Measurements from ENCODE around the gene GJC1.
"Not testable (repeated sequence)": the region's sequence is repeated elsewhere in the genome, so short reads cannot be mapped to it uniquely, and the experiment has no call there.

Gene GJC1

DNA sequence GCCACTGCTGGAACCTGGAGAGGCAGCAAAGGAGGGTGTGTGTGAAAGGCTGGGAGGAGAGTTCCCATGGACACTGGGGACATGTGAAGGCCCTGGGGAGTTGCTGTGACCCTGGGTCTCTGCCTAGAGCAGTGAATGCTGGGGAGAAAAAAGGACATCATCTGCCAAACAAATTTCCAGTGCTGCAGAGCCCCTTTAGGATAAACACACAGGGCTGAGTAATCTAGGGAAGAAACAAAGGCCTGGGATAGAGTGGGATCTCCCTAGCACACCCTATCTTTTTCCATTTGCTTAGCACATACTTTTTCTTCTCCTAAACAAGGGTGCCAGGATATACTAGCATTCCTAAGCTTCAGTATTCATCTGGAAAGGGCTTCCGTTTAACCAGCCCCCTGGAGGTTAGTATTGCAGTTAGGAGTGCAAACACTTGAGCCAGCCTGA lies 14.3 kb upstream of the GJC1 start:
- DNase-seq (ENCODE audit: low read depth in 2 of 2): no peak

DNA sequence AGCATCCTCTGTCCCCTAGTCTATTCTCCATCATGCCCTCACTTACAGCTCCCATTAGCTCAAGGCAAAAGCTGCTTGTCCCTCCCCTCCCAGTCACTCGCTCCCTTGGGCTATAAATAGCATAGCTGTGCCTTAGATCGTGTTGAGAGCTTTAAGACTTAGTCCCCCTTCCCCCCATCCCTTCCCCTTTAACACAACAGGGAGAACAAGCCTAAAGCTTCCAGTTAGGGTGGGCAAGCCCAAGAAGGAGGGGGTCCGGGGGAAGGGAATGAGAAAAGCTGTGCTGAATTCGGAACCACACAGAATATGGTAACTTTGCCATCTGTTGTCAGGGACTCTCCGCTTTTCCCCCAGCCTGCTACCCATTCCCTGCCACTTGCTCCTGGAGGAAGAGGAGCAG lies 12.7 kb upstream of the GJC1 start:
- no peak for DNase-seq (ENCODE audit: low read depth in 2 of 2)

DNA sequence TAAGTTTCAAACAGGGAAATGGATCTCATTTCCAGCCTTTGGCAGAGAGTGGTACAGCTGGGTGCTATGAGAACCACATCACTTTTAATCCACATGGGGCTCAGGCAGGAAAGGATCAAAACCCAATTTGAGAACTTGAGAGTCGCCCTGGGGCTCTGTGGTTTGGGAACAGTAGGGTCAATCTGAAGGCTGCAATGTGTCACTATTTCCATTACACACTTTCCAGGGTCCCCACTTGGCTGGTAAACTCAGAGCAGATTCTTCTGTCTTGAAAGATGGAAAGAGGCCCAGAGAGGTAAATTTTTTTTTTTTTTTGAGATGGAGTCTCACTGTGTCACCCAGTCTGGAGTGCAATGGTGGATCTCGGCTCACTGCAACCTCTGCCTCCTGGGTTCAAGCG lies 10.8 kb upstream of the GJC1 start:
- DNase-seq (ENCODE audit: low read depth in 2 of 2): no peak

DNA sequence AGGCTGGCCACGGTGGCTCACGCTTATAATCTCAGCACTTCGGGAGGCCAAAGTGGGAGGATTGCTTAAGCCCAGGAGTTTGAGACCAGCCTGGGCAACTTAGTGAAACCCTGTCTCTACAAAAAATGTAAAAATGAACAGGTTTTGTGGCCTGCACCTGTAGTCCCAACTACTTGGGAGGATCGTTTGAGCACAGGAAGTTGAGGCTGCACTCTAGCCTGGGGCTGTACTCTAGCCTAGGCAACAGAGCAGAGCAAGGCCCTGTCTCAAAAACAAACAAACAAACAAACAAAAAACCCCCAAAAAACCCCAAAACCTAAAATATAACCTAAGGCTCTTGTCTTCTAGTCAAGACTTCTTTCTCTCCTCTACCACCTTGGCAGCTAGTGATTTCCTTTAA lies 10.2 kb upstream of the GJC1 start:
- no peak for DNase-seq (ENCODE audit: low read depth in 2 of 2)

DNA sequence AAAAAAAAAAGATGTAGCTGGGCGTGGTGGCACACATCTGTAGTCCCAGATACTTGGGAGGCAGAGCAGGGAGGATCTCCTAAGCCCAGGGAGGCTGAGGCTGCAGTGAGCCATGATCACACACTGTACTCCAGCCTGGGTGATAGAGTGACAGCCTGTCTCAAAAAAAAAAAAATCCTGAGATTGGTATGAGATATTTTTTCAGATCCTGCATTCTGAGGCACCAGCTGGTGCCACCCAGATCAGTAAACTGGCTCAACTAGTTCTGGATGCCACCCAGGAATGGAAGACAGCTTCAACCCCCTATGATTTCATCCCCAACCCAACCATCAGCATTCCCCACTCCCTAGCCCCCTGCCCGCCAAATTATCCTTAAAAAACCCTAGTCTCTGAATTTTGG lies 7.1 kb upstream of the GJC1 start:
- no peak for DNase-seq (ENCODE audit: low read depth in 2 of 2)

DNA sequence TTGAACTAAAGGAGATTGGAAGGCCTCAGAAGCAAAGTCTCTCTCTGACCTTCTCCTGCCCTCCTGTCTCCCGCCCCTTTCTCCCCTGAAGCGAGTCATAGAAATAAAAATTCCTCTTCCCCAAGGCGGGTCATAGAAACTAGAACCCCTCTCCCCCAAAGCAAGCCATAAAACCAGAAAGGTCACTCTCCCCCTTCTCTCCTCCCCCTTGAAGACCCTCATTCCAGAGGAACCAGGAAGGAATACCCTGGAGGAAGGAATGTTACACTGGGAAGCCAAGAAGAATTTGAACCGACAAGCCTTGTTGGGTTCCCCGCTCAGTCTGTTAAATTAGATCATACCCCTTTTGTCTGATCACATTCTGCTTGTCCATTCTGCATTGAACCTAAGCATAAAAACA lies 2.7 kb upstream of the GJC1 start:
- DNase-seq (ENCODE audit: low read depth in 2 of 2): no peak

DNA sequence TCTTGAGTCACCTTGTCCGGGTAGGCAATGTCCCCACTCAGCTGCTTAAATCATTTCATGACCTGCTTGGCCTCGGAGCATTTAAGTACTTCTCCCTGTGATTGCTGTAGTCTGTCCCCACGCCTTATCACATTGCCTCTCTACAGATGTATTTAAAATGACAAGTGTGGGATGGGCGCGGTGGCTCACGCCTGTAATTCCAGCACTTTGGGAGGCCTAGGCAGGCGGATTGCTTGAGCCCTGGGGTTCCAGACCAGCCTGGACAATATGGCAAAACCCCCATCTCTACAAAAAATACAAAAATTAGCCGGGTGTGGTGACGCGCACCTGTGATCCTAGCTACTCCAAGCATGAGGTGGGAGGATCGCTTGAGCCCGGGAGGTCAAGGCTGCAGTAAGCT lies 1.3 kb upstream of the GJC1 start:
- no peak for DNase-seq (ENCODE audit: low read depth in 2 of 2)

DNA sequence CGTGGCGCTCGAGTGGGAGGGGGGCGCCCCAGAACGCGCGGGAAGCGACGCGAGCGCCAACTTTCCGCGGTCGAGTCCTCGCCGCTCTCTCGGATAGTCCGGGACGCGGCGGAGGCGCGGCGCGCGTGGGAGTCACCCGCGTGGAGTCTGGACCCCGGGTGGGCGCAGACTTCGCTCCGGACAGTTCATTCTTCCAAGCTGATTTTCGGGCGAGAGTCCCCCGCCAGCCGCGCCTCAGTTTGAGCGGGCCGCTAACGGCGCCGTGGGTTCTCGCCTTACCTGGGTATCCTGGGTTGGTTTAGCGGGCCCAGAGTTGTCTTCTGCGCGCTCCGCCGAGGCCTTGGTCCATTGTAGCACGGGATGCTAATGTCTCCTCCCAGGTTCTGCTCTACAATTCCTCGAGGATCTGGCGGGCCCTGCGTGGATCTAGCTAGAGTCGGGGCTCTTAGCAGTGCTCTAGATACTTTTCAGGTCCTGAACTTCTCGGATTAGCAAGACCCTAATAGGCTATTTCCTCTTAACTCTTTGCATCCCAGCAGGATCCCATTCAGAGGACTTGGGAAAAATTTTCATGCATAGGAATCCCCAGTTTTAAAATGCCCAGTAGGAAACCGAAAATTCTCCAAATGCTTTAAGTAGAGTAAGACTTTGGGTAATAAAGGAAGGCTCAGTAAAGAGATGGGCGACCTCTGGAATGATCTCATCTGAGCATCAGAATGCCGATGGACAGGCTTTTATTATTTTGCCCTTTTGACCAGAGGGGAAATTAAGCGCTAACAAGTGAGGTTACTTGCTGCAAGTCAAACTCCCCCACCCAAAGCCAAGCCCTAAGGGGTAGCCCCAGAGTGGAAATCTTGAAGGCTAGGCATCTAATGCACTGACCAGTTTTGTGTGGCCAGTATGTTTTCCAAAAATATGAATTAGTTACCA lies 537 bp upstream of the GJC1 start:
- DNase-seq (ENCODE audit: low read depth in 2 of 2): no peak

DNA sequence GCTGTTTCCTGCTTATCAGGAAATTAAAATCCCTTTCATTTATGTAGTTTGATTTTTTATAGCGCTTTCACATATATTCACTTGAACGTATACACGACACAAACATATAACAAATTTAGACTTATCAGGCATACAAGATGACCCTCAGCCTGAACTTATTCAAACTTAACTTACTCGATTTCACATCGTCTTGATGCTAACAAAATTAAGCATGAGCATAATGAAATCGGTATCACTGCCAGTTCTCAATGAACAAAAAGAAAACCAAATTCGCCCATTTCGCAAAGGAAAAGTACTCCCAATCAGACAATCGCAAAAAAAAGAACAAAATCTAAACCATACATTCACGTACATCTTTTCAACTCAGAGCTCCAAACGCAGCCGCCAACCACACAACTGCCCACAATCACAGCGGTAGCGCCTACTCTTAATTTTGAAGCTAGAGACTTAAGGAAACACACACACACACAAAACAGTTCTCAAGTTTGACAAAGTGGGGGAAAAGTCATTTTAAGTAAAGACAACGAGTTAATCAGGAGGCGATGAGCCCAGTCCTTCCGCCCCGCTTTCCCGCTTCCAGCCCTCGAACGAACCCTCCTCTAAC lies 1.1 kb downstream of the GJC1 start:
- no peak for DNase-seq (ENCODE audit: low read depth in 2 of 2)

DNA sequence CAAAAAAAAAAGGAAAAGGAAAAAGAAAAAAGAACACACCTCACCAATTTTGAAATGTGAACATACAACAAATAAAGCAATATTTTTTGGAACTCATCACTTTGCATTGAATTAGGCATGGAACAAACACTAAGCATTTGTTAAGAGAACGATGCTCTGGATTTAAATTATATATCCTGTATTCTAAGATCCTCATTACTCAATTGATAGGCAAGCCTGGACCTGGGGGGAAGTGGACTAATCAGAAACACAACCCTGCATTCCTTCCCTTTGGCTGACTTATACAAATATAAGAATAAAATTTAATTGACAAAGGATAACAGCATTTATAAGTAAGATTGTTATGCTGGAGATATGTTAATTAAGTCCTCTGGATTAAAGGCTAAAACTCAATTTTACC lies 2.2 kb downstream of the GJC1 start:
- no peak for DNase-seq (ENCODE audit: low read depth in 2 of 2)

DNA sequence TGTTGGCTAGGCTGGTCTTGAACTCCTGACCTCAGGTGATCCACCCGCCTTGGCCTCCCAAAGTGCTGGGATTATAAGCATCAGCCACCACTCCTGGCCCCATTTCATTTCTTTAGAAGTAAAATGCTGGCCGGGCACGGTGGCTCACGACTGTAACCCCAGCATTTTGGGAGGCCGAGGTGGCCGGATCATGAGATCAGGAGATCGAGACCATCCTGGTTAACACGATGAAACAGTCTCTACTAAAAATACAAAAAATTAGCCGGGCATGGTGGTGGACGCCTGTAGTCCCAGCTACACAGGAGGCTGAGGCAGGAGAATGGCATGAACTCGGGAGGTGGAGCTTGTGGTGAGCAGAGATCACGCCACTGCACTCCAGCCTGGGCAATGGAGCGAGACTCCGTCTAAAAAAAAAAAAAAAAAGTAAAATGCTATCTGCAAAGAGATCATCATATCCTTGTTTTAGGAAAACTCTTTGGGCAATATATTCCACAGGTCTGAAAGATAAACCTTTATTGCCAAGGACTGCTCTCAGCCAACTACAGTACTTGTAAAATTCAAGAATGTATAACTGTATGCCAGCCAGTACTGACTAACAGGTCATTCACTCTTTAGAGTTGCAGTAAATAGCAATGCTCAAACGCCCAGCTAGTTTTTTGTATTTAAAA lies 3.8 kb downstream of the GJC1 start:
- DNase-seq (ENCODE audit: low read depth in 2 of 2): no peak

DNA sequence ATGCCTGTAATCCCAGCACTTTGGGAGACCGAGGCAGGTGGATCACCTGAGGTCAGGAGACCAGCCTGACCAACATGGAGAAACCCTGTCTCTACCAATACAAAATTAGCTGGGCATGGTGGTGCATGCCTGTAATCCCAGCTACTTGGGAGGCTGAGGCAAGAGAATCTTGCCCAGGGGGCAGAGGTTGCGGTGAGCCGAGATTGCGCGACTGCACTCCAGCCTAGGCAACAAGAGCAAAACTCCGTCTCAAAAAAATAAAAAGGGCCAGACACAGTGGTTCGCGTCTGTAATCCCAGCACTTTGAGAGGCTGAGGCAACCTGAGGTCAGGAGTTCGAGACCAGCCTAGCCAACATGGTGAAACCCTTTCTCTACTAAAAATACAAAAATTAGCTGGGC lies 4.9 kb downstream of the GJC1 start:
- not testable (repeated sequence) for DNase-seq (ENCODE audit: low read depth in 2 of 2)

DNA sequence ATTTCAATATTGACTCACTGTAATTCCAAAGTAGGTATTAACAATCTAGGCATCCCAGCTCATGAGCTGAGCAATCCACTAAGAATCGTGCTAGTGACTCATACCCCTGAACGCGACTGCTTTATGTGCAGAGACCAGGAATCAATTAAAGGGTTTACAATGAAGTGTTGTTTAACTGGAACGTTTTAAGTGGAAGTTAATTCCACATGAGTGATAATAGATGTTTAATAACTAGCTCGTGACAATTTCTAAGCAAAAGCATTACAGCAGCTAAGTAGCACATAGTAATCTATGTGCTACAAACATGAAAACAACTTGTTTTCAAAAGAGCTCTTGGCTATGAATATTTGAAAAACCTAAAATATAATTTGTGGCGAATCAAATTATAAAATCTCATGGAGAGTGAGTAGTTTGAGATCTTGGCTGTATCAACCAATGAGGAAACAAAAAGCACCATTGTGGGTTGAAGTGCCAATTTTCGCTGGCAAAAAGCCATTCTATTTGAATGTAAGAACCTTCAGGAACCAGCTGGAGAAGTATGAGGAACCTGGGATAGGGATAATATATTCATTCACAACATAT lies 9.4 kb downstream of the GJC1 start:
- no peak for DNase-seq (ENCODE audit: low read depth in 2 of 2)

DNA sequence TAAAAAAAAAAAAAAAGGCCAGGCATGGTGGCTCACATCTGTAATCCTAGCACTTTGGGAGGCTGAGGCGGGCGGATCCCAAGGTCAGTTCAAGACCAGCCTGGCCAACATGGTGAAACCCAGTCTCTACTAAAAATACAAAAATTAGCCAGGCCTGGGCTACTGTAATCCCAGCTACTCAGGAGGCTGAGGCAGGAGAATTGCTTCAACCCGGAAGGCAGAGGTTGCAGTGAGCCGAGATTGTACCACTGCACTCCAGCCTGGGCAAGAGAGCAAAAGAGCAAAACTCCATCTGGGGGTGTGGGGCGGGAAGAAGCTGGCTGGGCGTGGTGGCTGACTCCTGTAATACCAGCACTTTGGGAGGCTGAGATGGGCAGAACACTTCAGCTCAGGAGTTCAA lies 11.6 kb downstream of the GJC1 start:
- not testable (repeated sequence) for DNase-seq (ENCODE audit: low read depth in 2 of 2)

DNA sequence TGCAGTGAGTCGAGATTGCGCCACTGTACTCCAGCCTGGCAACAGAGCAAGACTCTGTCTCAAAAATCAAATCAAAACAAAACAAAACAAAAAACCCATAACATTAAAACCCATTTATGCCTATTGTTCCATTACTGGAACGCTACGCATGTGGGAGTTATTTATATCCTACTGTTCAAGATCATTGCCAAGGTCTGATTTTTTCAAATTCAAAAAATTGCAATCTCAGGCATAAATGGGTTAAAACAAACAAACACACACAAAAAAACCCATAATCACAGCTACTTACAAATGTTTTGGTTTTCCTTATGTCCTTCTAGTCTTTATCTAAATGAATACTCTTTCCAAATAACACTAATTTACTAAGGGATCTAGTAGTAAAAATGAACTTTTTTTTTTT lies 17.8 kb downstream of the GJC1 start:
- no peak for DNase-seq (ENCODE audit: low read depth in 2 of 2)

DNA sequence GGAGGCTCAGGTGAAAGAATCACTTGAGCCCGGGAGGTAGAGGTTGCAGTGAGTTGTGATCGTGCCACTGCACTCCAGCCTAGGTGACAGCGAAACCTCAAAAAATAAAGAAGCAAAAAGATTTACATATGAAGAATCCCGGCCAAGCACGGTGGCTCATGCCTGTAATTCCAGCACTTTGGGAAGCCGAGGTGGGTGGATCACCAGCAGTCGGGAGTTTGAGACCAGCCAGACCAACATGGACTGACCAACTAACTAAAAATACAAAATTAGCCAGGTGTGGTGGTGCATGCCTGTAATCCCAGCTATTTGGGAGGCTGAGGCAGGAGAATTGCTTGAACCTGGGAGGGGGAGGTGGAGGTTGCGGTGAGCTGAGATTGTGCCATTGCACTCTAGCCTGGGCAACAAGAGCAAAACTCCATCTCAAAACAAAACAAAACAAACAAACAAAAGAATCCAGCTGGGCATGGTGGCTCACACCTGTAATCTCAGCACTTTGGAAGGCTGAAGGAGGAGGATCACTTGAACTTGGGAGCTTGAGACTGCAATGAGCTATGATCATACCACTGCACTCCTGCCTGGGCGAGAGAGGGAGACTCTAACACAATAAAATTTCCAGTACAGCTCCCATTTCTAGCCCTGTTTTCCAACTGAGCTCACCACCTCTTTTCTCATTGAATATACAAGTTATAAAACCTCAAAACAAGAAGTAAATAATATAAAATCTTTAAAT lies 21.3 kb downstream of the GJC1 start:
- not testable (repeated sequence) for DNase-seq (ENCODE audit: low read depth in 2 of 2)

DNA sequence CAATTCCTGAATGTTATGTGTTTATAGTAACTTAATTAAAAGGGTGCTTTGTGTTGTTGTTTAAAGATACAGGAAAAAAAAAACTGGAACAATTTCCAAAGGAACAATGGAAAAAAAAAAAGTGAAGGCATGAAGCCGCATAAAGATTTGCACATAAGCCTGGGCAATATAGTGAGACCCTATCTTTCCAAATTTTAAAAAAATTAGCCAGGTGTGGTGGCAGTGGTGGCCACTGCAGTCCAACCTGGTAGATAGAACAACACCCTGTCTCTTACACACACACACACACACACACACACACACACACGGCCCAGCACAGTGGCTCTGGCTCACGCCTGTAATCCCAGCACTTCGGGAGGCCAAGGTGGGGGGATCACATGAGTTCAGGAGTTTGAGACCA lies 21.9 kb downstream of the GJC1 start:
- no peak for DNase-seq (ENCODE audit: low read depth in 2 of 2)

DNA sequence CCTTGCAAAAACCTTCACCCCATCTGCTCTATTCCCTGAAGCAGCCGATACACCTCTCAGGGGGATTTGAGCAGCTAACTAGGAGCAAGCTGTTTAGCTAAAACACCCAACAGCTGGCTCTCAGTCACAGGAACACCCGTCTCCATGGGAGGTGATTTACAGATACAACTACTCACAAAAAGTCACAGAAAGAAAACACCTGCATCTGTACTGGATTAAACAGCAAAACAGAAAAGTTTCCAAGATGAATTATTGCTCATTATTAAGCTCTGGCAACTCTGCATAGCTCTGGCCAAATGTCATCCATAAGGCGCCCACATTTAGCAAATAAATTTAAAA lies 22.3 kb downstream of the GJC1 start:
- DNase-seq (ENCODE audit: low read depth in 2 of 2): no peak

DNA sequence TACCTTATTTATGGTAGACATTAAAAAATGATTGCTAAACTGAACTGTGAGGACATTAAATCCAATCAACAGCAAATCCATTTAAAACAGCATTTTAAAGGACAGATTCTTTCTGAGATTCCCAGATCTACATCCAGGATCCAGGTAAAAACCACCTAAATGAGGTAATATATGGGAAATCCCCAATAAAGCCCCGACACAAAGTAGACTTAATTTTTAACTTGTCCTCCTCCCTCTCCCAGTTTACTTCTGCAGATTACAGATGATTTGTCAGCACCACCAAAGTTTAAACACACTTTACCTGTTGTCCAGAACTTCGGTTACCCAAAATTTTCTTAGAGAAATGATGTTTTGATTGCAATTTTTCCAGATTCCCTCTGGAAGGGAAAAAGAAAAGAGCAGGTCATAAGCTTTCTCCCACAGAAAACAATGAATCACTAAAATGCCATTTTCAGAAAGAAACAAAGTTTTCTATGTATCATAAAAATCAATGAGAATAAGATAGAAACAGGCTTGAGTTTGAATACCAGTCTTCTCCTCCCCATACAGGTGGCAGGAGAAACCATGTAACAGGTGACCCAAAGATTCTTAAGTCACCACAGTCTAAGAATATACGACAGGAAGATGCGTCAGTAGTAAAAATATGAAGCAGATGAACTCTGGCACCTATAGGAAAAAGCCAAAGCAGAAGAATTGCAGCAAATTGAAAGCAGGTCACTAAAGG lies 22.8 kb downstream of the GJC1 start:
- no peak for DNase-seq (ENCODE audit: low read depth in 2 of 2)

DNA sequence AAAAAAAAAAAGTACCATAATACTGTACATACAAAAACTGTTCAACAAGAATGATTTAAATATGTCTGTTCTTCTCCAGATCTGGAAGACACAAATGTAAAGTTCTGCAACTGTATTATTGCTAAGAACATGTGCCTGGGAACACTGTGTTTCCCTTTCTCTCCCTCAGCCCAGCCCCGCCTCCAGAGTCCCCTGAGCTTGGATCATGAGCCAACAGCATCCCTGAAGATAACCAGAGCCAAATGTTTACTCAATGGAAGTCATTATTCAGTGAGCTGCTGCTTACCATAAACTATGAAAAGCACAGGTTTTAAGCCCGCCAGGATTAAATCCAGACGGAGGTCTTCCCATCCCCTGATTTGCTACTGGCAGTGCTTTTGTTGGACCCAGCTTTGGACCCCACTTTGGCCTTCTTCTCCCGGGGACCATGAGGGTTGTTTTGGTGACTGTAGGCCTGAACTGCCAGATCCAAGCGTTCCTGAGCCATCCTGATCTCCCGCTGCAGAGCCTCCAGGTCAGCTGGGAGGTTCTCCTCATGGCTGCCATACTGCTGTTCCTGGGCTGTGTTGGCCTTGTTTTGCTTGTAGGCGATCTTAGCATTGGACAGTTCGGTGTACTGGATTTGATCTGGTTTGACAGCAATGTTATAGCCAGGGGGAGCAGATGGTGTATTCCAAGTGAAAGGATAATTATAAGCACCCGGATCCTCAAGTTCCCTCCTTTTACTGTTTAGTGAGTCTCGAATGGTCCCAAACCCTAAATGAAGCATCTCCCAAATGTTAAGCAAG lies 25.6 kb downstream of the GJC1 start:
- no peak for DNase-seq (ENCODE audit: low read depth in 2 of 2)
